Neutrophil (primary cell): ENCODE results near the gene RNF126.

Source experiments
- H3K27ac ChIP-seq: fragments of 200-600 bp; sonication (generic); 2 replicates; pipeline ENCODE4 v1.5.1; 2016; ENCODE audit warnings: mild to moderate bottlenecking, moderate library complexity
- H3K27me3 ChIP-seq: fragments of 200-600 bp; sonication (generic); 2 replicates; pipeline ENCODE4 v1.6.0; 2016; ENCODE audit warnings: mild to moderate bottlenecking
- H3K36me3 ChIP-seq: fragments of 200-600 bp; sonication (generic); 2 replicates; pipeline ENCODE4 v1.5.1; 2017
- H3K4me1 ChIP-seq, 2 experiments: fragments of 200-600 bp in 1 of 2; sonication (generic) in 1 of 2; 1 replicate in 1 of 2; 2 replicates in 1 of 2; pipeline versions ENCODE4 v1.5.1 to v1.6.1; 2013 to 2016; ENCODE audit warnings: low read depth in 1 of 2, low read length in 1 of 2, mild to moderate bottlenecking in 1 of 2, moderate library complexity in 1 of 2; ENCODE audit not compliant: control insufficient read depth in 1 of 2, insufficient read depth in 1 of 2
- H3K4me3 ChIP-seq, 2 experiments: fragments of 200-600 bp in 1 of 2; sonication (generic) in 1 of 2; 1 replicate in 1 of 2; 2 replicates in 1 of 2; pipeline ENCODE4 v1.5.1; 2013 to 2016; ENCODE audit warnings: low read depth in 1 of 2, low read length in 1 of 2, mild to moderate bottlenecking in 1 of 2, moderate library complexity in 1 of 2
- H3K9me3 ChIP-seq: fragments of 200-600 bp; sonication (generic); 2 replicates; pipeline ENCODE4 v1.5.1; 2016
- CTCF ChIP-seq: fragments of 200-600 bp; sonication (generic); IDR thresholded peaks from 2 replicates; pipeline ENCODE4 v1.5.1; 2016; ENCODE audit warnings: antibody characterized with exemption

The RNF126 gene

GRCh38 chr19:653425-653824 lies 9.6 kb downstream of the RNF126 start:
- H3K4me3 ChIP-seq, result no peak overlapping the region
- peaks cover 70% of the 10 kb centered on the region for H3K36me3 ChIP-seq
- no peaks in the 10 kb centered on the region for H3K27me3 ChIP-seq
- no peak for TF ChIP-seq CTCF
- H3K27ac ChIP-seq, result no peak overlapping the region
- H3K9me3 ChIP-seq, result no peaks in the 10 kb centered on the region
- no peaks in the 10 kb centered on the region for H3K4me1 ChIP-seq

- Histone ChIP-seq H3K27ac (no peak overlapping the region), H3K4me3 (no peak overlapping the region), H3K4me1 (no peaks in the 10 kb centered on the region), H3K36me3 (peaks cover 73% of the 10 kb centered on the region), H3K27me3 (no peaks in the 10 kb centered on the region), H3K9me3 (no peaks in the 10 kb centered on the region)
- TF ChIP-seq CTCF, result no peak
These were observed 10.3 kb downstream of the RNF126 start for GRCh38 chr19:652467-653389.

- H3K9me3 ChIP-seq, result no peaks in the 10 kb centered on the region
- no peak overlapping the region for H3K4me3 ChIP-seq
- peaks cover 74% of the 10 kb centered on the region for H3K36me3 ChIP-seq
- no peaks in the 10 kb centered on the region for H3K4me1 ChIP-seq
- H3K27ac ChIP-seq, result no peak overlapping the region
- H3K27me3 ChIP-seq, result no peaks in the 10 kb centered on the region
- no peak for TF ChIP-seq CTCF
These were observed 11.0 kb downstream of the RNF126 start for GRCh38 chr19:651991-652390.

GRCh38 chr19:651114-651818 lies 11.7 kb downstream of the RNF126 start:
- Histone ChIP-seq H3K36me3 (peaks cover 82% of the 10 kb centered on the region), H3K9me3 (no peaks in the 10 kb centered on the region), H3K4me3 (no peak overlapping the region), H3K27me3 (no peaks in the 10 kb centered on the region), H3K27ac (no peak overlapping the region), H3K4me1 (no peaks in the 10 kb centered on the region)
- no peak for TF ChIP-seq CTCF

GRCh38 chr19:650121-650520 lies 12.9 kb downstream of the RNF126 start:
- H3K27ac ChIP-seq, result no peak overlapping the region
- no peaks in the 10 kb centered on the region for H3K9me3 ChIP-seq
- no peaks in the 10 kb centered on the region for H3K27me3 ChIP-seq
- no peak for TF ChIP-seq CTCF
- H3K36me3 ChIP-seq, result peaks cover 88% of the 10 kb centered on the region
- H3K4me1 ChIP-seq, result no peaks in the 10 kb centered on the region
- H3K4me3 ChIP-seq, result no peak overlapping the region
